NCI-H1436 (cell line): ENCODE measurements around the gene COG2.
"Not testable (repeated sequence)": the region's sequence is repeated elsewhere in the genome, so short reads cannot be mapped to it uniquely, and the experiment has no call there.

Source experiments
- DNase-seq: peaks from one replicate; lab custom pipeline; 2025; lab: John Stamatoyannopoulos, UW

COG2 gene

GRCh38 chr1:230642263-230642959, at the start of gene COG2:
Gene COG2 (plus strand): TSS chr1:230642481. CDS start chr1:230642607, 126 bp downstream.
- DNase-seq, result peak; percentile 94

DNA sequence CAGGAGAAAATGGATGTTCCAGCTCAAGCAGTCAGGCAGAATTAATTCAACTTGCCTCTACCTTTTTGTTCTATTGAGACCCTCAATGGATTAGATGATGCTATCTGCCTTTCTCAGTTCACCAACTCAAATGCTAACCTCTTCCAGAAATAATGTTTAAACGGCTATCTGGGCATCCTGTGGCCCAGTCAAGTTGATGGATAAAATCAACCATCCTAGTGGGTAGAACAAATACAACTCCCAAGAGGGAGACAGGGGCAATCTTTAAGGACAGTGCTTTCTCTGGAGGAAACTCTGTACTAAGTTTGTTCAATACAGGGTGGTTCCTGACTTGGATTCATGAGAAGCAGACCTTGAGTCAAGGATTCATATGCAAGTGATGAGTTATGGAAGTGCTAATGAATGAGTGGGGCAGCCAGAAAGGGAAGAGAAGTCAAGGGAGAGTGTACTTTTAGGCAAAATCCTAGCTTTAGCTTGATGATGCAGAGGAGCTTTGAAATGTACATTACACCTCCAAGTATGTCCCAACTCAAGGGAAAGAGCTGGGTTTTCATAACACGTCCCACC, 49.4 kb upstream of the COG2 start:
- DNase-seq, result no peak

DNA sequence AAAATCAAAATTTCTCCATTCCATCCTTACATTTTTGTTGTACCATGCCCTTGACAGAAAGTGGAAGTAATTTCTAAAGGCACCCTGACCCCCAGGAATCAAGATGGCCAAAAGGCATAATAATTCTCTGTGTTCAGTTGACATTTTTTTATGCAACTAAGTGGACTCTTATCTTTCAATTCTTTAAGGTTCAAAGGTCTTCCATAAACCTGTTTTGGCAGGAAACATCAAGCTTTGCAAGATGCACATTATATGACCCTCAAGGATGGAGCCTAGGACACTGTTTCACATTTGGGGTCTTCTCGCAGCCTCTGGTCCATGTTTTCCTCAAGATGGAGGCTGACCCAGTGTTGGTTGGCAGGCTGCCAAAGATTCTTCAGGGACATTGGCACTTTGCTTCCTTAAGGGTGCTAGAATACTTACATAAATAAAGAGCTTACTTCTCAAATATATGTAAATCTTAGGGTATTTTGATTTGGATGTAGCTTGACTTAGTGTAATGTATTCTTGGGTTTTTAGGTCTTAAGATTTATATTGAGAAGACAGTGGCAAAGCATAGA, 48.0 kb upstream of the COG2 start:
- no peak for DNase-seq

GRCh38 chr1:230595181-230595580, 47.1 kb upstream of the COG2 start:
- no peak for DNase-seq

DNA sequence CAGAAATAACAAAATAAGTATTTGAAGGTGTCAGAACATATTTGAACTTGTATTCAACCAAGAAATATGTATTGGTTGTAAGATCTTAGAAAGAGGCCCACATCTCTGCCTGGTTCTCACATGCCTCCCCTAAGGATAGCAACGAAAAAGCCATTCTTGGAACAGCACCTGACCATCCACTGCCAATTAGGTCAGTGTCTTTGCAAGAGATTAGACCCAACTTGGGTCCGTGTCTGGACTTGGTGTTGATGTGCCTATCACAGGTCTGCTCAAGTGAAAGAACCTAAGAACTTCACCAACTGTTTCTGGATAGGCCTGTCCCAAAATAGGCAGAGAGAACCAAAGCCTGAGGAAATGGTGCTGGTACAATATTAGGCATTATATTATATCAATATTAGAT, 46.0 kb upstream of the COG2 start:
- no peak for DNase-seq

DNA sequence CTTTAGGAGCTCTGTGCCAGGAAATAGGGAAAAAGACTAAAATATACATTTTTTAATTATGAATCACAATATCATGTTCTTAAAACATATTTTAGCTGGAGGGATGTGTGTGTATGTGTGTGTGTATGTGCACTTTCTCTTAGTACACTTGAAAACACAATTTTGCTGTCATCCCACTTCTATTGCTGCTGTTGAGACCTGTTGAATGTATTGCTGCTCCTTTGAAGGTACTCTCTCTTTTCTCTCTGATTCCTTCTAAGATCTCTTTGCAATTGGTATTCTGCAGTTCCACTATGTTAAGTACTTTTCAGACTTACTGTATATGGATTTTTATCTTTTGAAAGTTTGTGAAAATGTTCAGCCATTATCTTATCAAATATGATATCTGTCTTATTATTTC, 43.5 kb upstream of the COG2 start:
- DNase-seq, result no peak

DNA sequence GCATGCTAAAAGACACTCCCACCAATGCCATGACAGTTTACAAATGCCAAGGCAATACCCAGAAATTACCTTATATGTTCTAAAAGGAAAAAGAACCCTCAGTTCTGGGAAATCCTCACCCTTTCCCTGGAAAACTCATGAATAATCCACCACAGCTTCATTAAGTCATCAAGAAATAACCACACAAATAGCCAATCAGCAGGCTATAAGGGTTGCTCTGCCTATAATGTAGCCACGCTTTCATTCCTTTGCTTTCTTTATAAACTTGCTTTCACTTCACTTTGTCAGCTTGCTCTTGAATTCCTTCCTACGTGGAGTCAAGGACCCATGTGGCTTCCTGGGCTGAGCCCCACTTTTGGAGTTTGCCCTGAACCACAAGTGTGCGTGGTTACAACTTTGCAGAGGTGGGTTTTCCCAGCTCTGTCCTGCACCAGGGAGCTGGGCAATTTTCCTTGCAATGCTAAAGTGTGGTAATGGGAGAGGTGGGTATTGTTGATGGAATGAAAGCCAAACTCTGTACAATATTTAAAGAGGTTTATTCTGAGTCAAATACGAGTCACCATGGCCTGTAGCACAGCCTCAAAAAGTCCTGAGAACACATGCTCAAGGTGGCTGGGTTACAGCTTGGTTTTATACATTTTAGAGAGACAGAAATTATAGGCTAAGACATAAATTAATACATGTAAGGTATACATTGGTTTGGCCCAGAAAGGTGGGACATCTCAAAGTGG, 42.2 kb upstream of the COG2 start:
- no peak for DNase-seq

DNA sequence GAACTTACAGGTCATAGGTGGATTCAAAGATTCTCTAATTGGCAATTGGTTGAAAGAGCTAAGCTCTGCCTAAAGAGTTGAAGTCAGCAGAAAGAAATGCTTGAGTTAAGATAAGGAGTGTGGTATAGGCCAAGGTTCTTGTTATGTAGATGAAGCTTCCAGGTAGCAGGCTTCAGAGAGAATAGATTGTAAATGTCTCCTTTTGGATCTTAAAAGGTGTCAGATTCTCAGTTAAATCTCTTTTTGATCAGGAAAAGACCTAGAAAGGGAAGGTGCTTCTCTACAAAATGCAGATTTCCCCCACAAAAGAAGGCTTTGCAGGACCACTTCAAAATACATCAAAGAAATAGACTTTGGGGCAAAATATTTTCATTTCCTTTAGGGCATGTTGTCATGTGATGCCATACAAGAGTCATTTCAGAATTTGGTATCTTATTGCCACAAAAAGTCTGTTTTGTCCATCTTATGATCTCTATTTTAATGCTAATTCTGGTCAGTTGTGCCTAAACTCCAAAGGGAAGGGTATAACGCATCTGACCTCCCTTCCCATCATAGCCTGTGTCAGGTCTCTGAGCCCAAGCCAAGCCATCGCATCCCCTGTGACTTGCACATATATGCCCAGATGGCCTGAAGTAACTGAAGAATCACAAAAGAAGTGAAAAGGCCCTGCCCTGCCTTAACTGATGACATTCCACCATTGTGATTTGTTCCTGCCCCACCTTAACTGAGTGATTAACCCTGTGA, 41.5 kb upstream of the COG2 start:
- not testable (repeated sequence) for DNase-seq

DNA sequence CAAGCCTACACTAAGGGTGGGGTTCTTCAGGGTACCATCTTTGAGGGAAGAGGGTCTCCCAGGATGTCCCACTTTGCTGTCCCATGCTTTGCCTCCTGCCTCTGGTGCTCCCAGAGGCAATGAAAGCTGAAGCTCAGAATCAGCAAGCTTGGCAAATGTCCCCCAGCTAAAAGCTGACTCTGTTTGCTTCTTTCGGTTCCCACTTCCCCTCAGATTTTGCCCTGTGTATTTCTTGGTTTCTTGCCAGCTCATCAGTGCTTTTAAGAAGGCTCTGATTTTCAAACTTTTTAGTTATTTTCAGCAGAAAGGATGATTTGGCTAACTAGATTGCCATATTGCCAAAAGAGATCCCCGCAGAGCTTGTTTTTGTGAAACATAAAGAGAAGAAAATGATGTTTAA, 33.1 kb upstream of the COG2 start:
- DNase-seq, result no peak

DNA sequence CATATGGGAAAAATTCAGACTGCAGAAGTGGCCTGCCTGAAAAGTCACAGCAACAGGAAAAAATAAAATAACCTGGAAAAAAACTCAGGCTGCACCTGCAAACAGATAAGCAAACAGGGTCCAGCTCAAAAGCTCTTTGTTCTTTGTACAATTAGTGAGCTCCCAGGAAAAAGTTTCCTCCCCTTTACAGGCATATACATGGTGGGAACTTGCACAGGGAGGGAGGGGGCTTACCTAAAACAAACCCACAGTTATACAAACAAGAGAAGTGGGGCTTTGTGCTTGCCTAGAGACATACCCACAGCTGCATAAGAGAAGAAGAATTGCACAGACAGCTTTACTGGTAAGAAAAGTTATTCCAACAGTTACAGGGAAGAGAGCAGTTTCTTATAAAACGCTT, 31.7 kb upstream of the COG2 start:
- DNase-seq, result no peak

DNA sequence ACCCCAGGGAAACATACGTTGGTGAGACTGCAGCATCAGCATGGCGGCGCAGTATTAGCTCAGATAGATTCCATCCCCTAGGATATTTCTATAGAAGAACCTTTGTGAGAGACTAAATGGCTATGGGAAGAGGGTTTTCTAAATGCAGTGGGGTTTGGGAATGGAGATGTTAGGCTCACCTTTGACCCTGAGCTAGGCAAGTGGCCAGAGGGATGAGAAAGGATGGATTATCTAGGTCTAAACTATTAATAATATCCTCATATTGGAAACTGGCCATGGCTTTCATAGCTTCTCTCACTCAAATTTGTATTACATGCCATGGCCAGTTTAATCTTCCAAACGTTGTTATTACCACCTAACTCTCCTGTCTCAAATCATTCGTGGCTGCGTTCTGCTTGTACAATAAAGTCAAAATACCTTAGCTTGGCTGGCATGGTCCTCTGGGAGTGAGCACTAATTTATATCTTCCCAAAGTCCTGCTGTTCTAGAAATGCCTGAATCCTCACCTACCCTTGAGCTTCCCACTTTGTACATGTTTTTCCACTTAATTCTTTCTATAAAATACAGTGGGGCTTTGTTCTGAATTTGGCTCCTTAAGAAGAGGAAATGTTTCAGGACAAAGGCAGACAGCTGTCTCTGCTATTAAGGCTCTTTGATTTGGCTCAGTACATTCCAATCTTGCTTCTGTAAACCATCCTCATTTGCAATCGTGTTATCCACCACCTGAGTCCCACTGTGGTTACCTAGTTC, 31.0 kb upstream of the COG2 start:
- no peak for DNase-seq

- DNase-seq, result no peak
These were observed 30.4 kb upstream of the COG2 start for GRCh38 chr1:230611878-230612235.

DNA sequence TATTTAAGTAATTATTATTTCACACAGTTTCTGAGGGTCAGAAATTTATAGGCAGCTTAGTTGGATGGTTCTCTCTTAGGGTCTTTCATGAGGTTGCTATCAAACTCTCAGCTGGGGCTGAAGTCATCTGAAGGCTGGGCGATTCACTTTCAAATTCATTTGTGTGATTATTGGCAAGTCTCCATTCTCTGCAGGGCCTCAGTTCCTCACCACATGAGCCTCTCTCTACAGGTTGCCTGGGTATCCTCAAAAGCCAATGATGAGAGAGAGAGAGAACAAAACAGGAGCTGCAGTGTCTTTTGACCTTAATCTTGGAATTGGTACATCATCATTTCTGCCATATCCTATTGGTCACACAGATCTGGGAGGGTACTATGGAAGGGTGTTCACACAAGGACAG, 29.6 kb upstream of the COG2 start:
- DNase-seq, result no peak

- no peak for DNase-seq
These were observed 28.2 kb upstream of the COG2 start for GRCh38 chr1:230614121-230614520.

DNA sequence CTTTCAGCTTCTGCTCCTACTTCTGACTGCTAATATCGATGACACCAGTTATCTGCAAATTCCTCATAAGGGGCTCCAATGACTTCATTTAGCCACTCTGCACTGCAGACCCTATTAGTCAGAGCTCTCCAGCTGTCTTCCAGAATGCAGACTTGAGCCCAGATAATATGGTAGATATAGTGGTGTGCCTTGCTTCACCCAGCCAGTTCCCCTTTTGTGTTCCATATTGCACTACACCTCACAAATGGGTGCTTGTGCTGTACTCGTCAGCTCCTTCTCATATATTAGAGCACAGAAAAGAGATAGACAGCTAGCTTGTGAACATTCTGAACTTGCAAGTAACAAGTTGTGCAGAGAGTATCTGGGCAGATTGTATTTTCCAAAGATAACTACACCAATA, 23.7 kb upstream of the COG2 start:
- DNase-seq, result no peak

- no peak for DNase-seq
These were observed 21.5 kb upstream of the COG2 start for GRCh38 chr1:230620649-230621323.

- DNase-seq, result no peak
These were observed 20.8 kb upstream of the COG2 start for GRCh38 chr1:230621324-230622030.

GRCh38 chr1:230622151-230622550, 20.1 kb upstream of the COG2 start:
- no peak for DNase-seq

- DNase-seq, result no peak
These were observed 18.1 kb upstream of the COG2 start for GRCh38 chr1:230624097-230624713.

GRCh38 chr1:230626232-230626631, 16.0 kb upstream of the COG2 start:
- no peak for DNase-seq
